HAP-1 (cell line): ENCODE measurements around the gene SETD3.

ENCODE experiments used
- DNase-seq, 2 experiments: peaks; one replicate each; pipeline ENCODE4 v3.0.0-alpha.2; 2016 to 2020; ENCODE audit warnings: low spot score in 2 of 2
- H3K27me3 ChIP-seq: fragments of 250-450 bp; sonication (Bioruptor Pico); 2 replicates; pipeline ENCODE4 v1.5.1; 2020; ENCODE audit warnings: low read depth, mild to moderate bottlenecking, moderate library complexity
- H3K36me3 ChIP-seq: fragments of 250-450 bp; sonication (Bioruptor Pico); replicated peaks from 2 replicates; pipeline ENCODE4 v1.5.1; 2020; ENCODE audit warnings: mild to moderate bottlenecking
- H3K4me1 ChIP-seq: fragments of 250-450 bp; sonication (Bioruptor Pico); 2 replicates; pipeline ENCODE4 v1.5.1; 2020; ENCODE audit warnings: mild to moderate bottlenecking
- H3K4me3 ChIP-seq: fragments of 250-450 bp; sonication (Bioruptor Pico); 2 replicates; pipeline ENCODE4 v1.5.1; 2020; ENCODE audit warnings: mild to moderate bottlenecking, moderate library complexity
- H3K9me3 ChIP-seq: fragments of 250-450 bp; sonication (Bioruptor Pico); 2 replicates; pipeline ENCODE4 v1.5.1; 2020; ENCODE audit warnings: mild to moderate bottlenecking, moderate library complexity
- in situ Hi-C: fragments of 300-500 bp; cut with MboI; formaldehyde crosslinking; loops from 3 replicates; pipeline ENCODE4 v1.14.3; 2020; ENCODE audit warnings: low sequenced_read_pairs, inconsistent platforms, mixed read lengths

SETD3 gene

GRCh38 chr14:99479906-99480869, at the start of gene SETD3:
TSS of gene SETD3 (minus strand) at chr14:99480859. CDS start at chr14:99465805, 15,054 bp downstream.
- DNase-seq, result peak in 1 of 2 experiments; percentile 51
- Histone ChIP-seq H3K4me1 (peaks cover 16% of the 10 kb centered on the region), H3K4me3 (peak within 1 kb of the TSS; percentile 96), H3K9me3 (no peaks in the 10 kb centered on the region), H3K27me3 (no peaks in the 10 kb centered on the region), H3K36me3 (no peaks in the 10 kb centered on the region)
- in situ Hi-C loops, result no loop called here

GRCh38 chr14:99529899-99530298, 49.2 kb upstream of the SETD3 start:
- Histone ChIP-seq H3K9me3 (no peaks in the 10 kb centered on the region), H3K36me3 (no peaks in the 10 kb centered on the region), H3K4me3 (no peak overlapping the region), H3K27me3 (no peaks in the 10 kb centered on the region), H3K4me1 (peaks cover 6% of the 10 kb centered on the region)
- no peak for DNase-seq
- in situ Hi-C loops, result loop anchor here (10.0 kb wide), 1 partner anchor 355 kb away; no protein-coding TSS in a partner anchor

- Histone ChIP-seq H3K36me3 (no peaks in the 10 kb centered on the region), H3K4me1 (peaks cover 28% of the 10 kb centered on the region), H3K4me3 (no peak overlapping the region), H3K9me3 (no peaks in the 10 kb centered on the region), H3K27me3 (no peaks in the 10 kb centered on the region)
- in situ Hi-C loops, result loop anchor here (10.0 kb wide), 1 partner anchor 357 kb away; no protein-coding TSS in a partner anchor
- DNase-seq, result no peak
These were observed 46.9 kb upstream of the SETD3 start for GRCh38 chr14:99527427-99528076.

- no peaks in the 10 kb centered on the region for H3K27me3 ChIP-seq
- no peak for DNase-seq
- H3K4me1 ChIP-seq, result peaks cover 29% of the 10 kb centered on the region
- no peaks in the 10 kb centered on the region for H3K9me3 ChIP-seq
- no peak overlapping the region for H3K4me3 ChIP-seq
- no peaks in the 10 kb centered on the region for H3K36me3 ChIP-seq
- in situ Hi-C loops, result loop anchor here (10.0 kb wide), 1 partner anchor 358 kb away; no protein-coding TSS in a partner anchor
These were observed 46.4 kb upstream of the SETD3 start for GRCh38 chr14:99527026-99527425.

- H3K9me3 ChIP-seq, result no peaks in the 10 kb centered on the region
- H3K4me1 ChIP-seq, result peaks cover 29% of the 10 kb centered on the region
- H3K36me3 ChIP-seq, result 0 out of 2 replicates have a peak, but pooled peaks cover 4% of the 10 kb centered on the region
- no peaks in the 10 kb centered on the region for H3K27me3 ChIP-seq
- DNase-seq, result no peak
- in situ Hi-C loops, result loop anchor here (10.0 kb wide), 1 partner anchor 359 kb away; no protein-coding TSS in a partner anchor
- no peak overlapping the region for H3K4me3 ChIP-seq
These were observed 45.0 kb upstream of the SETD3 start for GRCh38 chr14:99525699-99526080.

- Histone ChIP-seq H3K4me1 (peaks cover 29% of the 10 kb centered on the region), H3K9me3 (no peaks in the 10 kb centered on the region), H3K27me3 (no peaks in the 10 kb centered on the region), H3K36me3 (0 out of 2 replicates have a peak, but pooled peaks cover 4% of the 10 kb centered on the region), H3K4me3 (no peak overlapping the region)
- peak; percentile 35 to 73 for DNase-seq
- in situ Hi-C loops, result loop anchor here (5.0 to 10.0 kb wide), 2 partner anchors 102 to 360 kb away; no protein-coding TSS in a partner anchor
These were observed 44.4 kb upstream of the SETD3 start for GRCh38 chr14:99524804-99525698.

GRCh38 chr14:99524091-99524661, 43.5 kb upstream of the SETD3 start:
- 0 out of 2 replicates have a peak, but pooled peaks cover 4% of the 10 kb centered on the region for H3K36me3 ChIP-seq
- peaks cover 29% of the 10 kb centered on the region for H3K4me1 ChIP-seq
- DNase-seq, result peak; percentile 69 to 74
- no peaks in the 10 kb centered on the region for H3K27me3 ChIP-seq
- H3K9me3 ChIP-seq, result no peaks in the 10 kb centered on the region
- H3K4me3 ChIP-seq, result no peak overlapping the region
- in situ Hi-C loops, result loop anchor here (5.0 to 10.0 kb wide), 2 partner anchors 103 to 361 kb away; no protein-coding TSS in a partner anchor

GRCh38 chr14:99523704-99524055, 43.0 kb upstream of the SETD3 start:
- in situ Hi-C loops, result loop anchor here (5.0 to 10.0 kb wide), 2 partner anchors 104 to 361 kb away; no protein-coding TSS in a partner anchor
- no peak for DNase-seq
- H3K4me3 ChIP-seq, result no peak overlapping the region
- H3K27me3 ChIP-seq, result no peaks in the 10 kb centered on the region
- no peaks in the 10 kb centered on the region for H3K9me3 ChIP-seq
- H3K4me1 ChIP-seq, result peaks cover 29% of the 10 kb centered on the region
- H3K36me3 ChIP-seq, result 0 out of 2 replicates have a peak, but pooled peaks cover 4% of the 10 kb centered on the region

GRCh38 chr14:99522934-99523703, 42.5 kb upstream of the SETD3 start:
- in situ Hi-C loops, result loop anchor here (5.0 to 10.0 kb wide), 2 partner anchors 104 to 362 kb away; no protein-coding TSS in a partner anchor
- no peak overlapping the region for H3K4me3 ChIP-seq
- H3K36me3 ChIP-seq, result 0 out of 2 replicates have a peak, but pooled peaks cover 4% of the 10 kb centered on the region
- no peaks in the 10 kb centered on the region for H3K27me3 ChIP-seq
- DNase-seq, result peak; percentile 80 to 82
- no peaks in the 10 kb centered on the region for H3K9me3 ChIP-seq
- peaks cover 29% of the 10 kb centered on the region for H3K4me1 ChIP-seq

- no peaks in the 10 kb centered on the region for H3K27me3 ChIP-seq
- peak in 1 of 2 experiments; percentile 36 for DNase-seq
- 0 out of 2 replicates have a peak, but pooled peaks cover 4% of the 10 kb centered on the region for H3K36me3 ChIP-seq
- in situ Hi-C loops, result loop anchor here (5.0 to 10.0 kb wide), 2 partner anchors 105 to 362 kb away; no protein-coding TSS in a partner anchor
- H3K4me1 ChIP-seq, result peaks cover 29% of the 10 kb centered on the region
- no peaks in the 10 kb centered on the region for H3K9me3 ChIP-seq
- no peak overlapping the region for H3K4me3 ChIP-seq
These were observed 41.8 kb upstream of the SETD3 start for GRCh38 chr14:99522457-99522891.

- Histone ChIP-seq H3K4me3 (no peak overlapping the region), H3K4me1 (peaks cover 29% of the 10 kb centered on the region), H3K36me3 (0 out of 2 replicates have a peak, but pooled peaks cover 4% of the 10 kb centered on the region), H3K27me3 (no peaks in the 10 kb centered on the region), H3K9me3 (no peaks in the 10 kb centered on the region)
- in situ Hi-C loops, result loop anchor here (5.0 to 10.0 kb wide), 2 partner anchors 105 to 363 kb away; no protein-coding TSS in a partner anchor
- DNase-seq, result no peak
These were observed 41.4 kb upstream of the SETD3 start for GRCh38 chr14:99522025-99522401.
